ENCODE results near the gene ZNF516.

DNA sequence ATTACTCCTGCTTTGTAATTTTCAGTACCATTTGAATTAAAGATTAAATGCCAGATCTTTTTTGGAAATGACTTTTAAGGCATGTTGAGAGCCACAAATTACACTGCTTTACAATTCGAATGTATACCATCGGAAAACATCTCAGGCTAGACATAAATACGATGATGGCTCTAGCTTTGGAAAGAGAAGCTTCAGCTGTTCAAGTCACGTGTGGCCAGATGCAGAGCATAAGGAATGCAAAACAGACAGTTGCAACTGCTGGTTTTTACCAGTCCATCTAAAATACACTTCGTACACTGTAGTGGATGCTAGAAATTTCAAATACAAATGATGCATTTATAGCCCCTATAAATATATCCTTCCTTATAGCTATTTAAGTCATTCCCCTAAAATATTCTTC, 8.0 kb downstream of the ZNF516 start:
- TF ChIP-seq POLR2A (IDR thresholded peaks at IDR 0.05), result no peak
- TF ChIP-seq, protein P1, sequence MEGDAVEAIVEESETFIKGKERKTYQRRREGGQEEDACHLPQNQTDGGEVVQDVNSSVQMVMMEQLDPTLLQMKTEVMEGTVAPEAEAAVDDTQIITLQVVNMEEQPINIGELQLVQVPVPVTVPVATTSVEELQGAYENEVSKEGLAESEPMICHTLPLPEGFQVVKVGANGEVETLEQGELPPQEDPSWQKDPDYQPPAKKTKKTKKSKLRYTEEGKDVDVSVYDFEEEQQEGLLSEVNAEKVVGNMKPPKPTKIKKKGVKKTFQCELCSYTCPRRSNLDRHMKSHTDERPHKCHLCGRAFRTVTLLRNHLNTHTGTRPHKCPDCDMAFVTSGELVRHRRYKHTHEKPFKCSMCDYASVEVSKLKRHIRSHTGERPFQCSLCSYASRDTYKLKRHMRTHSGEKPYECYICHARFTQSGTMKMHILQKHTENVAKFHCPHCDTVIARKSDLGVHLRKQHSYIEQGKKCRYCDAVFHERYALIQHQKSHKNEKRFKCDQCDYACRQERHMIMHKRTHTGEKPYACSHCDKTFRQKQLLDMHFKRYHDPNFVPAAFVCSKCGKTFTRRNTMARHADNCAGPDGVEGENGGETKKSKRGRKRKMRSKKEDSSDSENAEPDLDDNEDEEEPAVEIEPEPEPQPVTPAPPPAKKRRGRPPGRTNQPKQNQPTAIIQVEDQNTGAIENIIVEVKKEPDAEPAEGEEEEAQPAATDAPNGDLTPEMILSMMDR (IDR thresholded peaks at IDR 0.05), result no peak
